ENCODE data around the gene XAB2. TPM values are rescaled to one million over a fixed set of nuclear protein-coding genes. Genes with fewer than 3 reads are reported as not detected.

The XAB2 gene
- total RNA-seq, 1 donor from 2014 or later, result 24.4 TPM

DNA sequence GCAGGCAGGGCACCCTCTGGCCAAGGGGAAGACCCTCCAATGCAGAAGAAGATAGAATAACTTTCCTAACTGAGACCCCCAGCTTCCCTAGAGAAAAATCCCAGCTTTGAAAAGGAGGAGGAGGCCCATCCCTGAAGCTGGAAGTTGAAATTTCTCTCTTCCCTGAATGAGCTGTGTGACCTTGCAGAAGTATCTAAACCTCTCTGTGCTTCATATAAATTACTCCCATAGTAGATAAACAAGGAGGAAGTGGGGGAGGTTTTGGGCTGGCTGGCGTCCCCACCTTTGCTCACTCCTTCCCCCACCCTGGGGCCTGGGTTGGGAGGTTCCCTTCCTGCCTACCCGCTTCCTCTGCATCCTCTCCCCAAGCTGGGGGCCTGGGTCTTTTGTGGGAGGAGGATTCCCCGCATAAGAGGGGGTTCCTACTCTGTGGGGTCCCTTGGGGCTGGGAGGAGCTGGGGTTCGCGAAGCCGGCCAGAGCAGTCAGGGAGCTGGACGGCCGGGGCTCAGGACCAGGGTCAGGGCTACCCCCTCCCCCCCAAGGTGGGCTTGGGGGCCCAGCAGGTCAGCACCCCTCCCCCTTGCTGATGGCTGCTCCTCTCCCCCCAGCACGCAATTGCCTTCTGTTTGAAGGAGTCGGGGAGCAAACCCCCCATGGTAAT lies 22.0 kb downstream of the XAB2 start:
- Histone ChIP-seq H3K4me3 (no peak overlapping the region), H3K4me1 (no peaks in the 10 kb centered on the region), H3K27me3 (ENCODE audit: low read depth) (peaks cover 45% of the 10 kb centered on the region), H3K9me3 (replicated peaks) (no peaks in the 10 kb centered on the region), H3K27ac (replicated peaks) (no peak overlapping the region), H3K36me3 (no peaks in the 10 kb centered on the region)
- intact Hi-C loops (cut with micrococcal nuclease), result no loop called here
- TF ChIP-seq, protein P1, sequence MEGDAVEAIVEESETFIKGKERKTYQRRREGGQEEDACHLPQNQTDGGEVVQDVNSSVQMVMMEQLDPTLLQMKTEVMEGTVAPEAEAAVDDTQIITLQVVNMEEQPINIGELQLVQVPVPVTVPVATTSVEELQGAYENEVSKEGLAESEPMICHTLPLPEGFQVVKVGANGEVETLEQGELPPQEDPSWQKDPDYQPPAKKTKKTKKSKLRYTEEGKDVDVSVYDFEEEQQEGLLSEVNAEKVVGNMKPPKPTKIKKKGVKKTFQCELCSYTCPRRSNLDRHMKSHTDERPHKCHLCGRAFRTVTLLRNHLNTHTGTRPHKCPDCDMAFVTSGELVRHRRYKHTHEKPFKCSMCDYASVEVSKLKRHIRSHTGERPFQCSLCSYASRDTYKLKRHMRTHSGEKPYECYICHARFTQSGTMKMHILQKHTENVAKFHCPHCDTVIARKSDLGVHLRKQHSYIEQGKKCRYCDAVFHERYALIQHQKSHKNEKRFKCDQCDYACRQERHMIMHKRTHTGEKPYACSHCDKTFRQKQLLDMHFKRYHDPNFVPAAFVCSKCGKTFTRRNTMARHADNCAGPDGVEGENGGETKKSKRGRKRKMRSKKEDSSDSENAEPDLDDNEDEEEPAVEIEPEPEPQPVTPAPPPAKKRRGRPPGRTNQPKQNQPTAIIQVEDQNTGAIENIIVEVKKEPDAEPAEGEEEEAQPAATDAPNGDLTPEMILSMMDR (IDR thresholded peaks at IDR 0.05; ENCODE audit: borderline replicate concordance), result no peak
- no peak for DNase-seq

DNA sequence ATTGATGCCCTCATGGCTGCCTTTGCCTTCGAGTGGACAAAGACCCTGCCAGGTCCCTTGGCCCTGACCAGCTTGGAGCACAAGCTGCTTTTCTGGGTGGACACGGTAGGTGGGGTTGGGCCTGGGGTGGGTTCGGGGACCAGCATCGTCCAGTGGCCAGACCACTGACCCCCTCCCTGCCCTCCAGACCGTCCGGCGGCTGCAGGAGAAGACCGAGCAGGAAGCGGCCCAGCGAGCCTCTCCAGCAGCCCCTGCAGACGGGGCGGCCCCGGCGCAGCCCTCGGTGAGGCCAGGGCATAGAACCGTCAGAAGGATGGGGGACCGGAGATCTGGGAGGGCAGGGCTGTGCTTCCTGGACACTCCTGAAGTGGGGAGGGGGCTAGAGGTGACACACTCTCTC lies 23.1 kb downstream of the XAB2 start:
- no peak for DNase-seq
- TF ChIP-seq, protein P1 (IDR thresholded peaks at IDR 0.05; ENCODE audit: borderline replicate concordance), result no peak
- H3K4me1 ChIP-seq, result no peaks in the 10 kb centered on the region
- no peaks in the 10 kb centered on the region for H3K9me3 ChIP-seq (replicated peaks)
- no peak overlapping the region for H3K27ac ChIP-seq (replicated peaks)
- no peaks in the 10 kb centered on the region for H3K36me3 ChIP-seq
- peaks cover 56% of the 10 kb centered on the region for H3K27me3 ChIP-seq (ENCODE audit: low read depth)
- H3K4me3 ChIP-seq, result no peak overlapping the region
- intact Hi-C loops (cut with micrococcal nuclease), result no loop called here

DNA sequence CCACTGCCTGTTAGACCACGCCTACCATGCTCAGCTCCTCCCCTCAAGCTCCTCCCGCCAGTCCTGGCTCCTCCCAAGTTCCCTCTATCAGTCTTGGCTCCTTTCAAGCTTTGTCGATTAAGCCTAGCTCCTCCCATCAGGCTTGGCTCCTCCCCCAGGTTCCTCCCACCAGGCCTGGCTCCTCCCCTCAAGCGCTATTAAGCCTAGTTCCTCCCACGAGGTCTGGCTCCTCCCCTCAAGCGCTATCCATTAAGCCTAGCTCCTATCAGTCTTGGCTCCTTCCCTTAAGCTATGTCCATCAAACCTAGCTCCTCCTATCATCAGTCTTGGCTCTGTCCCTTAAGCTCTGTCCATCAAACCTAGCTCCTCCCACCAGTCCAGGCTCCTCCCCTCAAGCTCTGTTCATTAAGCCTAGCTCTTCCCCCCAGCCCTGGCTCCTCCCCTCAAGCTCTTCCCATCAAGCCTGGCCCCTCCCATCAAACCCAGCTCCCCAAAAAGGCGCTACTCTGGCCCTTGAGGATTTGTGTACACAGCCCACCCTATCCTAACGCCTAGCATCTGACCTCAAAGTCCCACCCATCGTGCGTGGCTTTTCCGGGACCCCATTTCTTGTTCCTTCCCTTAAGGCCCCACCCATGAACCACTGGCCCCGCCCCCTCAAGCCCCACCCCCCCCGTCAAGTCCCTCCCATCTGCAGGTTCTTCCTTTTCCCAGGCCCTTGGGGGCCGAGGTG lies 23.7 kb downstream of the XAB2 start:
- H3K27me3 ChIP-seq (ENCODE audit: low read depth), result peaks cover 61% of the 10 kb centered on the region
- intact Hi-C loops (cut with micrococcal nuclease), result no loop called here
- no peaks in the 10 kb centered on the region for H3K36me3 ChIP-seq
- no peak for DNase-seq
- no peak overlapping the region for H3K4me3 ChIP-seq
- TF ChIP-seq, protein P1 (IDR thresholded peaks at IDR 0.05; ENCODE audit: borderline replicate concordance), result no peak
- H3K9me3 ChIP-seq (replicated peaks), result no peaks in the 10 kb centered on the region
- no peaks in the 10 kb centered on the region for H3K4me1 ChIP-seq
- no peak overlapping the region for H3K27ac ChIP-seq (replicated peaks)

DNA sequence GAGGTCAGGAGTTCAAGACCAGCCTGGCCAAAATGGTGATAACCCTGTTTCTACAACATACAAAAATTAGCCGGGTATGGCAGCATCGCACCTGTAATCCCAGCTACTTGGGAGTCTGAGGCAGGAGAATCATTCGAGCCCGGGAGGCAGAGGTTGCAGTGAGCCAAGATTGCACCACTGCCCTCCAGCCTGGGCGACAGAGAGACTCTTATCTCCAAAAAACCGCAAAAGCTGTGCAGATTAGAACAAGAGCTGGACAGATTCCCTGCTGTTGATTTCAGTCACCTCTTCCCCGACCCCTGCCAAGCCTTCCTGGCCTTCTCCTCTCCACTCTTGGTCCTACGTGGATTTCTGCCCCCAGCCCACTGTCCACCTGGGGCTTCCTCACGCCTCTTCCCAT lies 25.4 kb downstream of the XAB2 start:
- H3K27me3 ChIP-seq (ENCODE audit: low read depth), result peaks cover 62% of the 10 kb centered on the region
- intact Hi-C loops (cut with micrococcal nuclease), result no loop called here
- H3K4me3 ChIP-seq, result no peak overlapping the region
- no peak overlapping the region for H3K27ac ChIP-seq (replicated peaks)
- H3K9me3 ChIP-seq (replicated peaks), result no peaks in the 10 kb centered on the region
- H3K36me3 ChIP-seq, result no peaks in the 10 kb centered on the region
- TF ChIP-seq, protein P1 (IDR thresholded peaks at IDR 0.05; ENCODE audit: borderline replicate concordance), result no peak
- no peak for DNase-seq
- no peaks in the 10 kb centered on the region for H3K4me1 ChIP-seq

DNA sequence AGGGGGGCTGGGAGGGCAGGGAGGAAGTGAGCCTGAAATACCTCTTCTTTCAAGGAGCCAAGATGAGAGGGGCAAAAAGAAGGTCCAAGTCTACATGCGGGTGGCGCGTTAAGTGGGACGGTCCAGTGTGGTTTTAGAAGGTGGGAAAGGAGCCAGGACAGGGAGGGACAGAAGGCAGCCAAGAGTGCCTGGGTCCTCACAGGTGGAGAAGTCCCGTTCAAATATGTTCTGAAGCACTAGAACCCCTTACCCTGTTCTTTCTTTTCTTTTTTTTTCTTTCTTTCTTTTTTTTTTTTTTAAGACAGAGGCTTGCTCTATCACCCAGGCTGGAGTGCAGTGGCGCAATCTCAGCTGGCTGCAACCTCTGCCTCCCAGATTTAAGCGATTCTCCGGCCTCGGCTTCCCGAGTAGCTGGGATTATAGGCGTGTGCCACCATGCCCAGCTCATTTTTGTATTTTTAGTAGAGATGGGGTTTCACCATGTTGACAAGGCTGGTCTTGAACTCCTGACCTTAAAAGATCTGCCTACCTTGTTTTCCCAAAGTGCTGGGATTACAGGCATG lies 26.3 kb downstream of the XAB2 start:
- H3K9me3 ChIP-seq (replicated peaks), result no peaks in the 10 kb centered on the region
- no peak overlapping the region for H3K27ac ChIP-seq (replicated peaks)
- H3K4me1 ChIP-seq, result no peaks in the 10 kb centered on the region
- TF ChIP-seq, protein P1 (IDR thresholded peaks at IDR 0.05; ENCODE audit: borderline replicate concordance), result no peak
- intact Hi-C loops (cut with micrococcal nuclease), result no loop called here
- H3K36me3 ChIP-seq, result no peaks in the 10 kb centered on the region
- no peak for DNase-seq
- H3K4me3 ChIP-seq, result no peak overlapping the region
- peaks cover 71% of the 10 kb centered on the region for H3K27me3 ChIP-seq (ENCODE audit: low read depth)
